ENCODE measurements around the gene GPR146. TPM values are rescaled to one million over a fixed set of nuclear protein-coding genes. Genes with fewer than 3 reads are reported as not detected.

GPR146 gene
- total and polyA plus RNA-seq, 2 of the 13 experiments (the other 11 are each of a cell fraction or from before 2014, with no cell fraction given), result 2.0 to 15.9 TPM

- TF ChIP-seq ZNF639 (CRISPR knock-in tag; conservative IDR thresholded peaks at IDR 0.05) (no peak), ZNF746 (CRISPR knock-in tag; IDR thresholded peaks at IDR 0.05) (no peak), PLRG1 (conservative IDR thresholded peaks at IDR 0.05) (no peak), RCOR2 (CRISPR knock-in tag; IDR thresholded peaks at IDR 0.05) (no peak), KLF15 (CRISPR knock-in tag; IDR thresholded peaks at IDR 0.05; ENCODE audit: borderline replicate concordance) (peak; percentile 87; the same call in 1 of the 2 replicates), PRMT3 (CRISPR knock-in tag; IDR thresholded peaks at IDR 0.05; ENCODE audit: borderline replicate concordance, low read depth) (no peak), ZNF280B (CRISPR knock-in tag; IDR thresholded peaks at IDR 0.05; ENCODE audit: borderline replicate concordance) (no peak), ZFP62 (CRISPR knock-in tag; IDR thresholded peaks at IDR 0.05) (no peak), TBX3 (IDR thresholded peaks at IDR 0.05; ENCODE audit: borderline replicate concordance) (no peak), ZNF563 (CRISPR knock-in tag; IDR thresholded peaks at IDR 0.05) (no peak; the same call in 1 of the 2 replicates), CENPX (CRISPR knock-in tag; IDR thresholded peaks at IDR 0.05) (no peak), MTA1 (CRISPR knock-in tag; IDR thresholded peaks at IDR 0.05; ENCODE audit: borderline replicate concordance) (no peak), MNT (IDR thresholded peaks at IDR 0.05) (no peak), ZNF775 (CRISPR knock-in tag; IDR thresholded peaks at IDR 0.05; ENCODE audit: borderline replicate concordance) (no peak), HNF4A (CRISPR knock-in tag; IDR thresholded peaks at IDR 0.05) (no peak), ZNF678 (CRISPR knock-in tag; IDR thresholded peaks at IDR 0.05) (no peak), YEATS4 (CRISPR knock-in tag; IDR thresholded peaks at IDR 0.05; ENCODE audit: borderline replicate concordance) (peak; percentile 37; the same call in 1 of the 2 replicates), ELF4 (CRISPR knock-in tag; IDR thresholded peaks at IDR 0.05; ENCODE audit: borderline replicate concordance) (no peak), ZNF296 (CRISPR knock-in tag; conservative IDR thresholded peaks at IDR 0.05) (no peak), SNAI1 (CRISPR knock-in tag; IDR thresholded peaks at IDR 0.05; ENCODE audit: borderline replicate concordance) (0 out of 2 replicates have a peak, but pooled peaks have one; percentile 28)
- TF ChIP-seq, protein P1, sequence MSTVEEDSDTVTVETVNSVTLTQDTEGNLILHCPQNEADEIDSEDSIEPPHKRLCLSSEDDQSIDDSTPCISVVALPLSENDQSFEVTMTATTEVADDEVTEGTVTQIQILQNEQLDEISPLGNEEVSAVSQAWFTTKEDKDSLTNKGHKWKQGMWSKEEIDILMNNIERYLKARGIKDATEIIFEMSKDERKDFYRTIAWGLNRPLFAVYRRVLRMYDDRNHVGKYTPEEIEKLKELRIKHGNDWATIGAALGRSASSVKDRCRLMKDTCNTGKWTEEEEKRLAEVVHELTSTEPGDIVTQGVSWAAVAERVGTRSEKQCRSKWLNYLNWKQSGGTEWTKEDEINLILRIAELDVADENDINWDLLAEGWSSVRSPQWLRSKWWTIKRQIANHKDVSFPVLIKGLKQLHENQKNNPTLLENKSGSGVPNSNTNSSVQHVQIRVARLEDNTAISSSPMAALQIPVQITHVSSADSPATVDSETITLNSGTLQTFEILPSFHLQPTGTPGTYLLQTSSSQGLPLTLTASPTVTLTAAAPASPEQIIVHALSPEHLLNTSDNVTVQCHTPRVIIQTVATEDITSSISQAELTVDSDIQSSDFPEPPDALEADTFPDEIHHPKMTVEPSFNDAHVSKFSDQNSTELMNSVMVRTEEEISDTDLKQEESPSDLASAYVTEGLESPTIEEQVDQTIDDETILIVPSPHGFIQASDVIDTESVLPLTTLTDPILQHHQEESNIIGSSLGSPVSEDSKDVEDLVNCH (CRISPR knock-in tag; IDR thresholded peaks at IDR 0.05), result no peak
- TF ChIP-seq, protein P2, sequence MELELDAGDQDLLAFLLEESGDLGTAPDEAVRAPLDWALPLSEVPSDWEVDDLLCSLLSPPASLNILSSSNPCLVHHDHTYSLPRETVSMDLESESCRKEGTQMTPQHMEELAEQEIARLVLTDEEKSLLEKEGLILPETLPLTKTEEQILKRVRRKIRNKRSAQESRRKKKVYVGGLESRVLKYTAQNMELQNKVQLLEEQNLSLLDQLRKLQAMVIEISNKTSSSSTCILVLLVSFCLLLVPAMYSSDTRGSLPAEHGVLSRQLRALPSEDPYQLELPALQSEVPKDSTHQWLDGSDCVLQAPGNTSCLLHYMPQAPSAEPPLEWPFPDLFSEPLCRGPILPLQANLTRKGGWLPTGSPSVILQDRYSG (CRISPR knock-in tag; IDR thresholded peaks at IDR 0.05), result no peak
Observed at GRCh38 chr7:1044189-1045068, at the start of gene GPR146 (continued).

Measured in HepG2 (cell line).